Lower lobe of right lung (tissue), 2 donors: ENCODE data around the gene ADAMTSL3. TPM values are rescaled to one million over a fixed set of nuclear protein-coding genes. Genes with fewer than 3 reads are reported as not detected.
"Not testable (repeated sequence)": the region's sequence is repeated elsewhere in the genome, so short reads cannot be mapped to it uniquely, and the experiment has no call there.

ENCODE experiments used
- ATAC-seq, 2 donors: fragments of 200-7000 bp; cut with Tn5 transposase; one replicate each; pipeline ENCODE4 v1.9.1; 2020 to 2022; ENCODE audit warnings: mild to moderate bottlenecking in 2 of 2, moderate library complexity in 2 of 2
- DNase-seq: peaks from one replicate; pipeline ENCODE4 v3.0.0-alpha.2; 2020
- H3K27ac ChIP-seq: fragments of 200-600 bp; one replicate; pipeline ENCODE4 v1.8.0; 2022
- H3K27me3 ChIP-seq: fragments of 200-600 bp; one replicate; pipeline ENCODE4 v1.8.0; 2022; ENCODE audit warnings: low read depth
- H3K36me3 ChIP-seq: fragments of 200-600 bp; one replicate; pipeline ENCODE4 v1.8.0; 2022; ENCODE audit warnings: mild to moderate bottlenecking
- H3K4me1 ChIP-seq: fragments of 200-600 bp; one replicate; pipeline ENCODE4 v1.8.0; 2022
- H3K4me3 ChIP-seq: fragments of 200-600 bp; one replicate; pipeline ENCODE4 v1.8.0; 2022; ENCODE audit warnings: mild to moderate bottlenecking
- H3K9me3 ChIP-seq: fragments of 200-600 bp; one replicate; pipeline ENCODE4 v1.8.0; 2022
- intact Hi-C: fragments of 100-400 bp; cut with DNase I; formaldehyde crosslinking; loops from one replicate; pipeline ENCODE4 v1.11.0; 2022
- total RNA-seq: library from RNA; stranded (reverse); fragmentation: NEBNext Ultra II Directional; extraction: Animal tissue kit (Norgen Biotek cat#: 25700); gene quantifications from one replicate; pipeline ENCODE4 v1.2.1, GENCODE V29; 2021
- TF ChIP-seq, protein P1 (sequence below): fragments of 200-600 bp; IDR thresholded peaks from one replicate; pipeline ENCODE4 v1.8.0; 2022; ENCODE audit warnings: antibody characterized with exemption, mild to moderate bottlenecking
- donor health status: DM: no; HTN: yes; CAD: no; lungs with severe emphysema.

The ADAMTSL3 gene
- total RNA-seq, 1 donor from 2014 or later, result 26.4 TPM

DNA sequence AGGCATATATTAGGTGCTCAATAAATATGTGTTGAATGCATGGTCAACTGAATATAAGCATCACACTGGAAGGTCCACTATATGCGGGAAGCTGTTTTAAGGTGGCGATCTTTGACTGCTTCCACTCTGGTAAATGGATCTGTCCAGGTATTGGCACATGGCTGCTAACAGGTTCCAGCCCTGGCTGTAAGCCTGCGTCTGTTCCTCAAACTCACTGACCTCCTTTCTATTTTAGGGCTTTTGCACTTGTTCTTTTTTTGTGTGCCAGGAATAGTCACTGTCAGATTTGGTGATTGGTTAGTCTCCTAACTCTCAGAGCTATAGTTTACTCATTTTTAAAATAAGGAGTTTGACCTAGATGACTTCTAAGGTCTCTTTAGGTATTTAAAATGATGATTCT, 46.2 kb downstream of the ADAMTSL3 start:
- DNase-seq, result no peak

DNA sequence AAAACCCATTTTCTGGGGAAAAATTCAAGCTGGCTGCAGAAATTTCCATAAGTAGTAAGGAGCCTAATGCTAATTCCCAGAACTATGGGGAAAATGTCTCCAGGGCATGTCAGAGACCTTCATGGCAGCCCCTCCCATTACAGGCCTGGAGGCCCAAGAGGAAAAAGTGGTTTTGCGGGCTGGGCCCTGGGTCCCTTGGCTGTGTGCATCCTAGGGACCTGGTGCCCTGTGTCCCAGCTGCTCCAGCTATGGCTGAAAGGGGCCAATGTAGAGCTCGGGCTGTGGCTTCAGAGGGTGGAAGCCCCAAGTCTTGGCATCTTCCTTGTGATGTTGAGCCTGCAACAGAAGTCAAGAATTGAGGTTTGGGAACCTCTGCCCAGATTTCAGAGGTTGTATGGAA, 48.4 kb downstream of the ADAMTSL3 start:
- ATAC-seq, intact Hi-C loops, DNase-seq: not testable (repeated sequence)

More for the DNA sequence above, 46.2 kb downstream of the ADAMTSL3 start:
- Histone ChIP-seq H3K36me3 (no peaks in the 10 kb centered on the region), H3K9me3 (no peaks in the 10 kb centered on the region), H3K27me3 (no peaks in the 10 kb centered on the region), H3K27ac (no peak overlapping the region), H3K4me1 (no peaks in the 10 kb centered on the region), H3K4me3 (no peak overlapping the region)
- TF ChIP-seq, protein P1, sequence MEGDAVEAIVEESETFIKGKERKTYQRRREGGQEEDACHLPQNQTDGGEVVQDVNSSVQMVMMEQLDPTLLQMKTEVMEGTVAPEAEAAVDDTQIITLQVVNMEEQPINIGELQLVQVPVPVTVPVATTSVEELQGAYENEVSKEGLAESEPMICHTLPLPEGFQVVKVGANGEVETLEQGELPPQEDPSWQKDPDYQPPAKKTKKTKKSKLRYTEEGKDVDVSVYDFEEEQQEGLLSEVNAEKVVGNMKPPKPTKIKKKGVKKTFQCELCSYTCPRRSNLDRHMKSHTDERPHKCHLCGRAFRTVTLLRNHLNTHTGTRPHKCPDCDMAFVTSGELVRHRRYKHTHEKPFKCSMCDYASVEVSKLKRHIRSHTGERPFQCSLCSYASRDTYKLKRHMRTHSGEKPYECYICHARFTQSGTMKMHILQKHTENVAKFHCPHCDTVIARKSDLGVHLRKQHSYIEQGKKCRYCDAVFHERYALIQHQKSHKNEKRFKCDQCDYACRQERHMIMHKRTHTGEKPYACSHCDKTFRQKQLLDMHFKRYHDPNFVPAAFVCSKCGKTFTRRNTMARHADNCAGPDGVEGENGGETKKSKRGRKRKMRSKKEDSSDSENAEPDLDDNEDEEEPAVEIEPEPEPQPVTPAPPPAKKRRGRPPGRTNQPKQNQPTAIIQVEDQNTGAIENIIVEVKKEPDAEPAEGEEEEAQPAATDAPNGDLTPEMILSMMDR, result no peak
- ATAC-seq, result no peak
- intact Hi-C loops, result no loop called here

DNA sequence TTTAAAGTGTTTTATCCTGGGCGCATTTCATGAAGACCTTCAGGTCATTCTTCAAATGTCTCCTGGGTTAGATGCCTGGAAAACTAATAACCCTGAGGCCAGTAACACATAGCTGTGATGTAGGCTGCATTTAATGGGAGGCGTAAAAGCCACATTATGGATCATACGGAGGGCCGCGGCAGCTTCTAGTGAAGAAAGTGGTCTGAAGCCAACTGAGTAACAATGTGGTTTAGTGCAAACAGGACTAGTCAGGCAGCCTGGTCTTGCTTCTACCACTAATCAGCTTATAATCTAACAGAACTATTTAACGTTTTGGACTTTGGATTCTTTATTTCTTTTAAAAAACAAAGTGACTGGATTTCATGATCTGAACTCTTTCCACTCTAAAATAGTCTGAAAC, 54.4 kb downstream of the ADAMTSL3 start:
- DNase-seq, result no peak
- TF ChIP-seq, protein P1, result no peak
- no peak for ATAC-seq
- Histone ChIP-seq H3K36me3 (no peaks in the 10 kb centered on the region), H3K4me1 (no peaks in the 10 kb centered on the region), H3K27ac (no peak overlapping the region), H3K9me3 (no peaks in the 10 kb centered on the region), H3K4me3 (no peak overlapping the region), H3K27me3 (no peaks in the 10 kb centered on the region)
- intact Hi-C loops, result no loop called here

More for the DNA sequence above, 48.4 kb downstream of the ADAMTSL3 start:
- not testable (repeated sequence) for H3K36me3 ChIP-seq, H3K27me3 ChIP-seq, H3K9me3 ChIP-seq, H3K4me3 ChIP-seq, H3K27ac ChIP-seq, H3K4me1 ChIP-seq

DNA sequence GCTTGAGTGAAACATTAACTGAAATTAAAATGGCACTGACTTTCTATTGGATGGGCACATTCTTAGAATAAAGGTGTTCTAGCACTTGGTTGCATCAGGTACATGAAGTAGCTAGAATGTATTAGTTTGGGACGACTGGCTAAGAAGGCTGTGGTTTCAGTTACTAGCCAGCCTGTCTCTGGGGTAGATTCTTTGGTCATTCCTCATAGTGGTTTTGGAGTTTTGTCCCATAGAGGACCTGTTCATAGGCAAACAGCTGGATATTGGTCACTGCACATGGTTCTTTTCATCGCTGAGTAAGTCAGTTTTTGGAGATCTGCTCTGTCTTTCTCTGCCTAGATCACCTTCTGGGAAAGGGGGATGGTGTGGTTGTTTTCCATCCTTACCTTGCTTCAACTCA, 55.3 kb downstream of the ADAMTSL3 start:
- no peak for DNase-seq
- intact Hi-C loops, result no loop called here
- no peaks in the 10 kb centered on the region for H3K4me1 ChIP-seq
- TF ChIP-seq, protein P1, result no peak
- no peak overlapping the region for H3K4me3 ChIP-seq
- no peaks in the 10 kb centered on the region for H3K36me3 ChIP-seq
- no peak for ATAC-seq
- no peak overlapping the region for H3K27ac ChIP-seq
- H3K27me3 ChIP-seq, result no peaks in the 10 kb centered on the region
- no peaks in the 10 kb centered on the region for H3K9me3 ChIP-seq

DNA sequence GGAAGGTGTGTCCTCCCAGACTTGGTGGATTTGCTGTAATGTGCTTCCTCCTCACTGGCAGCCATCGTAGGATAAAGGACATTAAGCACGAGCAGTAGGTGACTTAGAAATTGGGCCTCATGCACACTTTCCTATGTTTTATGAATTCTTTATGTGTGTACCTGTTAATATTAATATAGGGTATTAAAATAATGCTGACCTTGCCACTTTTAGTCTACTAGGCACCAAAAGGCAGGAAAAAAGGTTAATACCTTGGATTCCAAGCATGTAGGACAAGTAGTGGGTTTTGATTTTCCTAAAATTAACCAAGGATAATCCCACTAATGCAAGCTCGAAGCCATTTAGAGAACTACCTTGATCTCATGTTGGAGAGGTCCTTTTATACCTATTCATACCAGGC, 55.9 kb downstream of the ADAMTSL3 start:
- Histone ChIP-seq H3K4me3 (no peak overlapping the region), H3K27me3 (no peaks in the 10 kb centered on the region), H3K9me3 (no peaks in the 10 kb centered on the region), H3K4me1 (no peaks in the 10 kb centered on the region), H3K36me3 (no peaks in the 10 kb centered on the region), H3K27ac (no peak overlapping the region)
- DNase-seq, result no peak
- intact Hi-C loops, result no loop called here
- no peak for ATAC-seq
- TF ChIP-seq, protein P1, result no peak

DNA sequence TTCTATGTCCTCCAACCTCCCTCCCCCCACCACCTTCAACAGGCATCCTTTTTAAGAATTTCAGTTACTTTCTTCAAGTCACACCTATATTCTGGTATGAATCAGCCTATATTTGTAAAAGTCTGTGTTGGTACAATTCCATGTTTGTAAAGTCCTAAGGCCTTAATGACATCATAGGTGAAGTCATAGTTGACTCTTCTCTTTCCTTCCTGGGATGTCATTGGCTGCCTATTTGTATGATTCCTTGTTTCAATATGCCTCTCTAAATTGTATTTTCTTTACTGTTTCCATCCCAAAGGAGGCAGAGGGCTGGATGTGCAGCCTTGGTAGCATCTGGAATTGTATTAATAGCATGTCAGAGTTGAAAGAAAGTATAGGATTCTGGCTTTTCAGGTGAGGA, 56.5 kb downstream of the ADAMTSL3 start:
- no peaks in the 10 kb centered on the region for H3K36me3 ChIP-seq
- TF ChIP-seq, protein P1, result no peak
- H3K4me3 ChIP-seq, result no peak overlapping the region
- ATAC-seq (no peak), DNase-seq (no peak)
- H3K9me3 ChIP-seq, result no peaks in the 10 kb centered on the region
- H3K4me1 ChIP-seq, result no peaks in the 10 kb centered on the region
- no peak overlapping the region for H3K27ac ChIP-seq
- intact Hi-C loops, result no loop called here
- no peaks in the 10 kb centered on the region for H3K27me3 ChIP-seq
